DMS53 treated with DMSO at 0.1 percent for 48 hours (cell line): Measurements from ENCODE around the gene GRIK4.

ENCODE experiments used
- DNase-seq: peaks from one replicate; lab custom pipeline; 2025; ENCODE audit not compliant: unreplicated experiment; lab: John Stamatoyannopoulos, UW

GRIK4 gene

DNA sequence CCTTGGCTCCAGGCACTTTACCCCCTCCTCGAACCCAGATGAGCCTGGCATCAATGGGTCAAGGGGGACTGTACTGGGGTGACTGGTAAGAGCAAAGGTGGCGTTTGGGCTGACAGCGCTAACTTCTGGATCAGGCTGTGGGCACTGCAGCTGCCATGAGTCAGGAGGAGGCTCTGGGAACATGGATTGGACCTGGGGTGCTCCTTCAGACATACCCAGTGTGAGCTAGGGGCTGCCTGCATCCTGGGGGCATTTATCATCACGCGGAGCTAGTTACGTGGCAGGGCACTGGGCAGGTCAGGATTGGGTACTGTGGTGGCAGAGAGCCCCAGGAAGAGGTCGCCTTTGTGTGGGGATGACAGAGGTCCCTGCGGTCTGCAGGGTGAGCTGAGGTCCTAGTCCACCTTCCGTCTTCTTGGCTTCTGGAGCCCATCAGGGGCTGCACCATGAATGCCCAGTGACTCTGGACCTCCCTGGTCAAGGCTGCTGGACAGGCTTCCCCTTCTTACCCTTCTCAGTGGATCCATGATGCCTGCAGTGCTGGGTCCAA lies 13.1 kb downstream of the GRIK4 start:
- DNase-seq, result no peak

DNA sequence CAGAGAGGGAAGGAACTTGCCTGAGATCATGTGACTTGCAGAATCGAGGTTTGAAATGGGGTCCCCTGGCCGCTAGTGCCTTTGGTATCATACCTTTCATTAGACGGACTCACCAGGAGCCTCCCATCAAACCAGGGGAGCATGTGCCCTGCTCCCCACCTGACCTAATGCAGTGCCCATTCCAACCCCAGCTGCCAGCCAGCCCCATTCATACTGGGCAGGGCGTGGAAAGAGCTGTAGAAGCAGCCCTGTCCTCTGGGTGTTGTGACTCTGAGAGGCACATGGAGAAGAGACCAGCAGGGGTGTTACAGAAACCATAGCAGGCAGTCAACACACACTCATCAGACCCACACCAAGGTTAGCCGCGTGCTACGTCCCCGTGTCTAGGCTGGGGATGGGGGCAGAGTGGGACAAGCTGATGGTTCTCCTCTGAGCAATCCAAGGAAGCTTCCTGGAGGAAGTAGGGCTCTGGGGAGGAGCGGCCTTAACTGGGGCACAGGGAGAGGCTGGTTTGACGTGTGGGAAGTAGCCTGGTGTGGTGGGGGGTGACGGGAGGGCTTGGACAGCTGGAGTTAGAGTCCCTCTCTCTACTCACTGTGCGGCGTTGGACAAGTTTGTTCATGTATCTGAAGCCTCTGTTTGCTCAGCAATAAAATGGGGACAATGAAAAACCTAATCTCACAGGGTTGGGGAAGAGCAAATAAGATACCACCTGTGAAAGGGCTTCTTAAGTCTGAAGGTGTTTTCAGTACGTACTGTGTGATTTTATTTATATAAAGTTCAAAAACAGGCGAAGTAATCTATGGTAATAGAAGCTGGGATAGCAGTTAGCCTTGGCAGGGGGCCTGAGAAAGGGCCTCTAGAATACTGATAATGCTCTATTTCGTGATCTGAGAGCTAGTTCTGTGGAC lies 14.0 kb downstream of the GRIK4 start:
- DNase-seq, result no peak

DNA sequence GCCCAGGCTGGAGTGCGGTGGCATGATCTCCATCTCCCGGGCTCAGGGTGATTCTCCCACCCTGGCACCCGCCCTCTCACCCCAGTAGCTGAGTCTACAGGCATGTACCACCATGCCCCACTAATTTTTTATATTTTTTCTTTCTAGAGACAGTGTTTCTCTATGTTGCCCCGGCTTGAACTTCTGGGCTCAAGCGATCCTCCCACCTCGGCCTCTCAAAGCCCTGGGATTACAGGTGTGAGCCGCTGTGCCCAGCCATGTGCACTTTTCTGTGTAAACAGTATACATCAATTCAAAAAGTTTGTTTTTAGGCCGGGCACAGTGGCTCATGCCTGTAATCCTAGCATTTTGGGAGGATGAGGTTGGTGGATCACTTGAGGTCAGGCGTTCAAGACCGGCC lies 14.7 kb downstream of the GRIK4 start:
- no peak for DNase-seq

DNA sequence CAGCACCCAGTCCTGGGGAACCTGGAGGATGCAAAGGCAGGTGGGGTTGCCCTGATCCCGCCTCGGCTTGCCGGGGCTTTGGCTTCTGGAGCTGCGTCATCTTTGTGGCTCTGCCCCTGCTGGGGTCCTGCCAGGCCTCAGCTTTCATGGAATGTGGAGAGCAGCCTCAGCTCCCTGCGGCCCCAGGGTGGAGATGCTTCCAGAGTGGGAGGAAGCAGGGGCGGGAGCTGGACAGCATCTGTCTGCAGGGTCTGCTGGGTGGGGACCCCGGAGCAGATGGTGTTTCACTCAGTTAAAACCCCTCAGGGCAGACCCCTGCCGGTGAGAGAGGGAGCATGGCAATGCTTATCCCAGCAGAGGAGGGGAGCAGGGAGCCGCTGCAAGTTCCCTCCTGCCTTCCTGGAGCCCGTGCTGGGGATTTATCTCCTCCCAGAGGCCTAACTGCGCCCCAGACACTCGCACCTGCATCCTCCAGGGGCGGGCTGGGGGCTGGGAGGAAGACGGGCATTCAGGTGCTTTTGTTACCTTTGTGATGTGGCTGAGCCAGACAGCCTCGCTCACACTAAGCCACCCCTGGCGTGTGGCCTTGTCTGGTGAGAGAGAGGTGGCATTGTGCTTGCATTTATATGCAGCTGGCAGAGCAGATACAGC lies 15.7 kb downstream of the GRIK4 start:
- DNase-seq, result no peak

DNA sequence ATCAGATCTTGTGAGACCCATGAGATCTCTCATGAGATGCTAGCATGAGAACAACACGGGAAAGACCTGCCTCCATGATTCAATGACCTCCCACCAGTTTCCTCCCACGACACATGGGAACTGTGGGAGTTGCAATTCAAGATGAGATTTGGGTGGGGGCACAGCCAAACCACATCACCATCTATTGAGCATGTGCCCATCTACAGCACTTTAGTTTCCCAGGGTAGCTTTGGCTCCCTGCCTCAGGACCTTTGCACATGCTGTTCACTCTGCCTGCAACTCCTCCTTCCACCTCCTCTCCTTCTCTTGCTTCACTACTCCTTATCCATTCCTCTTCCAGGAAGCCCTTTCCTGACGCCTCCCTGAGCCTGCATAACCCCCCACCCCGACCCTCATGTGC lies 17.2 kb downstream of the GRIK4 start:
- DNase-seq, result no peak

DNA sequence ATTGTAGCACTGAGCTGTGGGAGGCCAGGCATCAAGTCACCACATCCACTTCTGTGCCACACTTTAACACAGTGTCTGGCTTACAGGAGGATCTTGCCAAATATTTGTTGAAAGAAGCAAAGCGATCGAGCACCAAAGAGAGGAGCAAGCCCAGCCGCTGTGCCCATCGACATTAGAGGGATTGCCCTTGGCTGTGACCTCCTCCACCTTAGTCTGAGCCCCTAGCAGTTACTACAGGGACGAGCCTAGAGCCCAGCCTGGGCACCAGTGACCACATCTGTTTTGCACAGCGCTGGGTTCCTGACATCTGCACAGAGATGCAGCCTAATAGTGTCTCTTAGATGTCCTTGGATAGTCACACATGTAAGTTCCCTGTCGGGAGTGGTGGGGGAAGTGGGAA lies 17.7 kb downstream of the GRIK4 start:
- DNase-seq, result no peak

DNA sequence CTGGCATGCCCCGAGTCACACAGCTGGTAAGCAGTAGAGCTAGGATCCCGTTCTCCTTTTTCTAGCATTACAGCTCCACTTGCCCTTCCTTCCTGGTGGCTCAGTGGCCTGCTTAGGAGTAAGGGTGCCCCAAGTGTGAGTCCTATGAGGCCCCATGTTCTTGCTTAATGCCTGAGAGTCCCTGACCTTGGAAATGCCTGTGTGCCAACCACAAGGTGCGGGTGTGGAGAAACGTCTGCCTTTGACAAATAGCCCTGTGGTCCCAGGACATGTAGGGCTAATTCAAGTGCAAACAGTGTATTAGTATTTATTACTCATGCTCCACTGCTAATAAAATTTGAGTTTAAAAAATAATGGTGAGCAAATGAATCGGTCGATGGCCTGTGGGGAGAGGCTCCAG lies 18.4 kb downstream of the GRIK4 start:
- no peak for DNase-seq

DNA sequence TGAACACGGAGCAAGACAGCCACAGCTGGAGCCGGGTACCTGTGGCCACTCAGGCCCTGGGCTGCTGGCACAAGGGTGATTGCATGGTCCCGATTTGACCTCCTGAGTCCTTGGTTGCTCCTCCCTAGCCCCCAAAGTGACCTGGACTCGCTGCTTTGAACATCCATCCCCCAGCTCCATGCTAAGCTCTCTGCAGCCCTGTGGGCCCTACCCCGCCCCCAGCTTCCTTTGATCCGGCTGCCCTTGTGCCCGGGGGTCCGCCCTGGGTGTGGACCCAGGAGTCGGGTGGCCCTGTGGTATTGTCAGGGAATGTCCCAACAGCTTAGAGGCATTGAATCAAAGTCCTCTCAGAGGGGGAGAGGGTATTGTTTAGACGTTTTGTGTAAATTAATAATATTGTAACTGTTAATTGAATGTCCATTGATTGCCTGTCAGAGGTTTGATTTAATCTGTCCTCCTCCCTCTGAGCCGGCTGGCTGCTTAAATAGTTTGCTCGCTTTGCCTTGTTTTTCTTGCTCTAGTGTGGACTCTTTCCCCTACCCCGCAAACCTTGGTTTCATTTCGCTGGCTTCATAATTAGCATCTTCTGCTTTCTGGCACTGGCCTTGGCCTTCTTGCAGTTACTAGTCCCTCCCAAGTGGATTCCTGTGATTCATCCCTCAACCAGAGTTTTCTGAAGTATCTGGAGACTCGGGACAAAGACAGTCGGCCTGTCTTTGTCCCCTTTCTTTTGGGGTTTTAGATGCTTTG lies 20.7 kb downstream of the GRIK4 start:
- DNase-seq, result no peak

DNA sequence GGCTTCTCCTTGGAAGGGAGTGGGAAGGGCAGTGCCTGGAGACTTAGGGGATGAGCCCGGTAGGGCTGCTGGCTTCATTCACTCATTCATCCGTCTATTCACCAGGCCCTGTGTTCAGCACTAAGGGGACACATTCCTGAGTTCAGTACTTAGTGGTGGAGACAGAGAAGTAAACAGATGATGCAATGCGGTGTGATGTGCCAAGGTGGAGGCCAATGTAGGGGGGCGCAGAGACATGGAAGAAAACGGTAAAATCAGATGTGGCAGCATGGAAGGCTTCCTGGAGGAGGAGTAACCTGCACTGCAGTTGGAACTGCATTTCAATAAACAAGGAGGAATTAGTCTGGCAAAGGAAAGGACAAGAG lies 21.3 kb downstream of the GRIK4 start:
- DNase-seq, result no peak

DNA sequence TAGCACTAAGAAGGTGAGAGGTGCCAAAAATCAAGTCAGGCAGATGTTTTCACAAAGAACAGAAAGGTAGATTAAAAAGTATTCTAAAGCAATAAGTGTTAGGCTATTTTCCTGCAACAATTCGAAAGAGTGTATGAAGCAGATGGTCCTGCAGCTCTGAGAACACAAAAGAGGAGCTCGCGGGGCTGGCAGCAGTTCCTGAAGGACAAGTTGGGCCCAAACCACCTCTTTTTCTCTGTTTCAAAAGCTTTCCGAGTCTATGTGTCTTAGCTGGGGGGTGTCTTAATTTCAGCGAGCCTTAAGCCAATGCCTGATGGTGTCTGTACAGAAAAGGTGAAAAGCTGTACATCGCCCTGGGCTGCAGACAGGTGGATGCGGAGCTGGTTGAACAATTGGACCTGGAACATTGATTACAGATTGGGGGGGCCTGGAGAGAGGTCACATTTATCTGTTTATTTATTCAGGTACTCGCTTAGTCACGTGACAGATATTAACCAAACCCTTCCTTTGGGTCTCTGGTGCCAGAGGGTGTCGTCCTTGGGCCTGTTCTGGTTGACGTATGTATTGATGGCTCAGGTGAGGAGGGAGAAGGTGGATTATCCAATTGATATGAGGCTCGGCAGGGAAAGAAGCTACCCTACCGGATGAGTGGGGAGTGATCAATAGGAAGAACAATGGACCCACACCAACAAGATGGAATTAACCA lies 24.7 kb downstream of the GRIK4 start:
- DNase-seq, result no peak

DNA sequence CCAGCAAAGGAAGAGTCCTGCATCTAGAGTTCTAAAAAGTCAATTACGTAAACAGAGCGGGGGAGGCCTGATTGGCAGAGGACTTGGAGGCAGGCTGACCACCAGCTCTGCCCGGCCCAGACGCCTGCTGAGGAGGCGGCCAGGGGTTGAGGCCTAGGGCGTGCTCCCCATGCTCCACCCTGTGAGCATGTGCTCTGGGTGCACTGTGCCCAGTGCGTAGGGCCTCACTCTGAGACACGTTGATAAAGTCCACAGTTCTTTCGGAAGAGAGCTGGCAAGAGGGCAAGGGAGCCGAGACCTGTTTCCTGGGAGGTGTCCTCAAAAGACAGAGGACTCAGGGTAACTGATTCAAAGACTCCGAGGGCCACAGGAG lies 25.2 kb downstream of the GRIK4 start:
- no peak for DNase-seq

DNA sequence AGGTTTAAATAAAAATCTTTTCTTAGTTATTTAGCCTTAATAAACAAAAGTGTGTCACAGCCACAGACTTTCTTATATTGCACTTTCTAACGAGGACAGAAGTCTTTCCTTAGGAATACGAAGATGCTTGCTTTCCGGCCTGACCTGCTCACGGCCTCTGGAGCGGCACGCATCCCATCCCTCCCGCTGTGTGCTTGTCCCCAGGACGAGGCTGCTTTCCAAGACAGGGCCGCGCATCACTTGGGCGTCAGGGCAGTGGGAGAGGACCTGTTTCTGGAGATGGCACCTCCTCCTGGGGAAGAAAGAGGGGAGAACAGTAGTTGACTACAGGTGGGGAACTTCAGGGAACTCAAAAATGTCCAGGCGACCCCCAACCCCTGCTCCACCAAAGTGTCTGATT lies 26.4 kb downstream of the GRIK4 start:
- no peak for DNase-seq

DNA sequence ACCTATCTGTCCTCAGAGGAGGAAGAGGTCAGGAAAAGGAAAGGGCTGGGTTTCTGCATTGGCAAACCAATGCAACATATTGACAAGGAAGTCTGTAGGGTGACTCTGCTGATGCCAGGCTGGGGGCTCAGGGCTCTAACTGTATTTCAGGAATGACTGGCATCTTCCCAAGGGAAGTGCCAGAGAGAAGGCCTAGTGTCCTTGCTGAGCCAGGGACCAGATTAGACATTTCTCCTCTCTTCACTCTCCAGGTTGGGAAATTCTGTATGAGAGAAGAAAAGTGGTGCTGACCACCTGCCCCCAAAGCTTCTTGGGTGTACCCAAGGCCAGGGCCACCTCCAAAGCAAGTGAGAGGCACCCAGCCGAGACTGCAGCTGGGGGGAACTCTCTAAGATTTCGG lies 27.2 kb downstream of the GRIK4 start:
- DNase-seq, result no peak

DNA sequence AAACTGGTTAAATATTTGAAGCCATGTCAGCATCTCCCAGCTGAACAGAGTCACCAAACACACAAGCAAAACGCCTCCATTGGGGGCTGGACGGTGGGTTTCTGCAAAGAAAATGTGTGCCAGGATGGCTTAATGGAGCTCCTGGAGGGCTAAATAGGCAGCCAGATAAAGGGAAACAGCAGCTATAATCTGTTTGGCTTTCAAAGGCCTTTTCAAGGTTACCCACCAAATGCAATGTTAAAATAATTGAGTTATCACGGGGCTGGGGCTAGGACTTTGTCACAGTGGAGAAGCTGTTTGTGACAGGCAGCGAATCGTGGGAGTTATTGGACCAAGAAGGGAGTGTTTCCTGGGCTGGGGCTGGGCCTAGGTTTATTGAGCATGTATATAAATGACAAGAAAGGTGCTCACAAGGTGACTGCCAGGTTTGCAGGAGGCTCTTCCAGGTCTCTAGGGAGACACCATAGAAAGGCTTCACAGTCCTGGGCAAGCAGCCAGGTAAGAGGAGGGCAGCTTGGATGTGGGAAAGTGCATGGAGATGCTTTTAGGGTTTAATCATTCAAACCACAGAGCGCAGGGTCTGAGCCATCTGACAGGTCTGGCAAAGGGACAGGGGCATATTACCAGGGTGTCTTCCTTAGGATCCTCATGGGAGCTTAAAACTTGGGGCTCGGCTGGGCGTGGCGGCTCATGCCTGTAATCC lies 28.3 kb downstream of the GRIK4 start:
- no peak for DNase-seq

DNA sequence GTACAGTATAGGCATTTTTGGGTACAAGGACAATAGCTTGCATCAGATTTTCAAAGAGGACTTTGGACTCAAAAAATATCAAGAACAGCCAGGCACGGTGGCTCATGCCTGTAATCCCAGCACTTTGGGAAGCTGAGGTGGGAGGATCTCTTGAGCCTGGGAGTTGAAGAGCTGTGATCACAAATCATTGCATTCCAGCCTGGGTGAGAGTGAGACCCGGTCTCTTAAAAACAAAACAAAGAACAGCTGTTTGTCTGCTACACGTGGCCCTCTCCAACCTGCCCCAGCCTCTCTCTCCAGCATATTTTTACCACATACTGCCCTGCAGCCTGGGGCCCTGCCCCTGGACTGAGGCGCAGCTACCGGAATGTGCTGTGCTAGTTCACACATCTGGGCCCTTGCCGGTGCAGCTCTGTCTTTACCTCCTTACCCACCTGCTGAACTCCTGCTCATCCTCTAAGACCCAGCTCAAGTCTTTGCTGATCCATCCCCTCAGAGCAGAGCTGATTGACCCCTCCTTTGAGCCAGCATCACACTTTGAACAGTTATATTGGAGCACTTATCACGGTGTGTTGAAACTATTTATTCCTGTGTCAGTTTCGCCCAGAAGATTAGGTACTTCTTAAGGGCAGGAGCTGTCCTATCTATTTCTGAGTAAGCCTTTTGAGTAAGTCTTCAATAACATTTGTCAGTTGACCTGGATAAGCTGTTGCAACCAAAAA lies 29.4 kb downstream of the GRIK4 start:
- DNase-seq, result no peak

DNA sequence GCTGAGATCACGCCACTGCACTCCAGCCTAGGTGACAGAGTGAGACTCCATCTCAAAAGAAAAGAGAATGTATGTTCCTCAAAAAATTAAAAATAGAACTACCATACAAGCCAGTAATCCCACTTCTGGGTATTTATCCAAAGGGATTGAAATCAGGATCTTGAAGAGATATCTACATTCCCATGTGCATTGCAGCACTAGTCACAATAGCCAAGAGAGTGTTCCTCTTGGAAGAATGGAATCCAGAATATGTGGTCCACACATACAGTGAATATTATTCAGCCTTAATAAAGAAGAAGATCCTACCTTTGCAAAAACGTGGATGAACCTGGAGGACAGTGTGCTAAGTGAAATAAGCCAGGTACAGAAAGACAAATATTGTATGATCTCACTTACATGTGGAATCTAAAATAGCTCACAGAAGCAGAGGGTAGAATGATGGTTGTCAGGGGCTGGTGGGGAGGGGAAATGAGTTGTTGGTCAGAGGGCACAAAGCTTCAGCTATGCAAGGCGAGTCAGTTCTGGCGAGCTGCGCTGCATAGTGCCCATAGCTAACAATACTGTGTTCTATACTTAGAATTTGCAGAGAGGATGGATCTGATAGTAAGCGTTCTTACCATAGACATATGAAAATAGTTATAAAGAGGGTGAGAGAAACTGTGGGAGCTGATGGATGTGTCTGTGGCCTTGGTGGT lies 32.1 kb downstream of the GRIK4 start:
- no peak for DNase-seq

DNA sequence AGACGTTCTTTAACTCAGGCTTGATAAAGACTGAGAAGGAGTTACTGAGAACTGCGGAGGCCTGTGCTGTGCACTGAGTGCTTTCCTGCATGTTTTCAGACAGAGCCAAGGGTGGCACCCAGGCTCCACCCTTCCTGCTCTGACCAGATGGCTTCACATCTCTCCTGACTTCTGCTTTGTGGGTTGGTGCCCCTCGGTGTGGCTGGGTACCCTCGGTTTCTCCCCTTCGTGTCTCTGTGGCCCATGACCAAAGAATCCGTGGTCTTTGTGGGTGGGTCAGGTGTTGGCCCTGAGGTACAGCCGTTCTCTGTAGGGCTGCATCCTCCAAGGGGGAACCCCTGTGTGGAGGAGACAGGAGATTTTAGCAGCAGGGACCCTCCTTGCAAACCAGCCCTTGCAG lies 34.3 kb downstream of the GRIK4 start:
- no peak for DNase-seq

DNA sequence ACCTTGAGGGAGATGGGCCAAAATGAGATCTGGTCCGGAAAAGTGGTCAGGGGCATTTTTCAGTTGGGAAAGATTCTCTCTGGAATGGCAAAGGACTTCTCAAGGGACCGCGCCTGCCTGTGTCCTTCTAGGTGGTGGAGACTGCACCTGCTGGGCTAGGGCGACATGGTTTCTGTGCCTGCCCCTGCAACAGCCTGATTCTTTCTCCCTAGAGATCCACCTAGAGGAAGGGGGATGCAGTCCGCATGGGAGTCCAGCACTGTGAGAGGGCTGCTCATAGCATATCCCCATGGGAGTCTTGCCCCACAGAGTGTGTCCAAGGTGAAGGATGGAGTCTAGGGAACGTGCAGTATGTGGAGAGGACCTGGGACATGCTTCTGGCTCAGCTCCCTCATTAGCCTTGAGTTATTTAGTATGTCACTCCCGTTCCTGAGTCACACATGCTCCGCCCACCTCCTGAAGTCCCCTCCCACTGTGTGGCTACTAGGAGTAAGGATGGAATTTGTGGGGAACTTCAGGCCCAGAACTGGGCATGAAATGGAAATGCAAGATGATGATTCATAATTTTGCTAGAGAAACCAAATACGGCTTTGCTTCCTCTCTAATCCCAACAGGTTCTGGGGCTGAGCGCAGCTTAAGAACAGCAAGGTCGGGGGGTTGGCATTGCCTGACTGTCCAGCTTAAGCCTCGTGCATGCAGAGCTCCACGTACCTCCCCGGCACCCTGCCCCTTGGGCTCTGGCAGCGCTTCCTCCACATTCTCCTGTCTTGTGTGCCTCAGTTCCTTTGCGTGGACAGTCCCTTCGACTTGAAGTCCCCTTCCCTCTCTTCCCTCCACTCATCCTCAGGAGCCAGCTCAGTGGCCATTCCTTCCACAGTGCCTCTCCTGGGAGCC lies 35.0 kb downstream of the GRIK4 start:
- no peak for DNase-seq
